Measurements from ENCODE around the gene FERMT1. TPM values are rescaled to one million over a fixed set of nuclear protein-coding genes. Genes with fewer than 3 reads are reported as not detected.

Gene FERMT1
- polyA plus RNA-seq, 3 donors = not detected

DNA sequence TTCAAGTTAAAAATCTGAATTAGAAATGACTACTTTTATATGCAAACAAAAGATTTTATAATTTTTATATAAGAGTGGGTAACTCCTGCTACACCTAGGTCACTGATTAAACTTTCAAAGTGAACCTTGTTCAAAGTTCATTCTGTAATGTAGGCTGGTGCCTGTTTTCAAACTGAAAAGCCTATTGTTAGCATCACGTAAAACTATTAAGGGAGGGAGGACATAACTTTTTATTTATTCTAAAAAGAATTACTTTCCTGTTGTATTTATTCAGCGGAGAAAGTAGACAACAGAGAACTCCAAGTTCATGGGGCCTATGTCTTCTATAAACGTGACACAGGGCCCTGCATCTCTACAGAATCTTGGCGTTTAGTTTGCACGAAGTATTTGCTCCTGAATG lies 27.4 kb downstream of the FERMT1 start:
- WGBS (ENCODE audit: insufficient coverage) = 100% methylated on average over 1 of the region's 5 CpGs
- no peak overlapping the region for H3K4me3 Mint-ChIP-seq
- intact Hi-C loops (cut with micrococcal nuclease) = no loop called here

GRCh38 chr20:6094565-6094964 lies 28.3 kb downstream of the FERMT1 start:
- H3K4me1 ChIP-seq (ENCODE audit: control insufficient read depth in 1 of 2, insufficient read depth in 2 of 2, low read length in 2 of 2) = peaks cover 0 to 4% of the 10 kb centered on the region in 2 donors
- WGBS (ENCODE audit: insufficient coverage) = no CpG with 5 or more reads among the region's 4 CpGs
- H3K27ac Mint-ChIP-seq = no peak overlapping the region

More for the DNA sequence above, 27.4 kb downstream of the FERMT1 start:
- Histone ChIP-seq H3K27me3 (ENCODE audit: control insufficient read depth in 2 of 2, insufficient read depth in 2 of 2, low read length in 2 of 2) (no peaks in the 10 kb centered on the region), H3K9ac (ENCODE audit: insufficient read depth, low read length, poor library complexity, severe bottlenecking) (no peak overlapping the region), H3K9me3 (replicated peaks in 1 of 2; ENCODE audit: control insufficient read depth in 1 of 2, insufficient read depth in 1 of 2, low read length in 2 of 2) (no peaks in the 10 kb centered on the region), H3K4me3 (replicated peaks in 1 of 3; ENCODE audit: low read depth in 2 of 3, low read length in 3 of 3) (no peak overlapping the region), H3K79me2 (ENCODE audit: insufficient read depth, low read length) (no peaks in the 10 kb centered on the region), H3K27ac (ENCODE audit: low read depth in 1 of 2, low read length in 2 of 2) (no peak overlapping the region), H3K4me2 (replicated peaks; ENCODE audit: extremely low read depth, low read length, poor library complexity, severe bottlenecking) (no peak overlapping the region), H2AFZ (ENCODE audit: insufficient read depth, low read depth, low read length, poor library complexity, severe bottlenecking) (no peak overlapping the region), H3K36me3 (replicated peaks in 1 of 2; ENCODE audit: control insufficient read depth in 1 of 2, insufficient read depth in 2 of 2, low read length in 2 of 2) (no peaks in the 10 kb centered on the region), H4K20me1 (ENCODE audit: insufficient read depth, low read length) (no peaks in the 10 kb centered on the region), H3K4me1 (ENCODE audit: control insufficient read depth in 1 of 2, insufficient read depth in 2 of 2, low read length in 2 of 2) (peaks cover 4 to 7% of the 10 kb centered on the region in 2 donors)
- H3K27me3 Mint-ChIP-seq (ENCODE audit: low read depth in 3 of 3) = no peaks in the 10 kb centered on the region
- H3K36me3 Mint-ChIP-seq = no peaks in the 10 kb centered on the region
- no peak for DNase-seq
- peaks cover 33% of the 10 kb centered on the region for H3K4me1 Mint-ChIP-seq
- H3K27ac Mint-ChIP-seq = no peak overlapping the region
- TF ChIP-seq, protein P1, sequence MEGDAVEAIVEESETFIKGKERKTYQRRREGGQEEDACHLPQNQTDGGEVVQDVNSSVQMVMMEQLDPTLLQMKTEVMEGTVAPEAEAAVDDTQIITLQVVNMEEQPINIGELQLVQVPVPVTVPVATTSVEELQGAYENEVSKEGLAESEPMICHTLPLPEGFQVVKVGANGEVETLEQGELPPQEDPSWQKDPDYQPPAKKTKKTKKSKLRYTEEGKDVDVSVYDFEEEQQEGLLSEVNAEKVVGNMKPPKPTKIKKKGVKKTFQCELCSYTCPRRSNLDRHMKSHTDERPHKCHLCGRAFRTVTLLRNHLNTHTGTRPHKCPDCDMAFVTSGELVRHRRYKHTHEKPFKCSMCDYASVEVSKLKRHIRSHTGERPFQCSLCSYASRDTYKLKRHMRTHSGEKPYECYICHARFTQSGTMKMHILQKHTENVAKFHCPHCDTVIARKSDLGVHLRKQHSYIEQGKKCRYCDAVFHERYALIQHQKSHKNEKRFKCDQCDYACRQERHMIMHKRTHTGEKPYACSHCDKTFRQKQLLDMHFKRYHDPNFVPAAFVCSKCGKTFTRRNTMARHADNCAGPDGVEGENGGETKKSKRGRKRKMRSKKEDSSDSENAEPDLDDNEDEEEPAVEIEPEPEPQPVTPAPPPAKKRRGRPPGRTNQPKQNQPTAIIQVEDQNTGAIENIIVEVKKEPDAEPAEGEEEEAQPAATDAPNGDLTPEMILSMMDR (IDR thresholded peaks at IDR 0.05) = no peak
- no peaks in the 10 kb centered on the region for H3K9me3 Mint-ChIP-seq

More at GRCh38 chr20:6094565-6094964, 28.3 kb downstream of the FERMT1 start:
- no peak overlapping the region for H3K4me2 ChIP-seq (replicated peaks; ENCODE audit: extremely low read depth, low read length, poor library complexity, severe bottlenecking)
- no peak overlapping the region for H3K4me3 Mint-ChIP-seq
- no peaks in the 10 kb centered on the region for H3K79me2 ChIP-seq (ENCODE audit: insufficient read depth, low read length)
- peaks cover 0 to 2% (median 0%) of the 10 kb centered on the region in 3 donors for H3K27me3 Mint-ChIP-seq (ENCODE audit: low read depth in 3 of 3)
- no peaks in the 10 kb centered on the region for H3K9me3 ChIP-seq (replicated peaks in 1 of 2; ENCODE audit: control insufficient read depth in 1 of 2, insufficient read depth in 1 of 2, low read length in 2 of 2)
- TF ChIP-seq, protein P1 (IDR thresholded peaks at IDR 0.05) = no peak
- no peak overlapping the region for H3K27ac ChIP-seq (ENCODE audit: low read depth in 1 of 2, low read length in 2 of 2)
- H3K4me1 Mint-ChIP-seq = peaks cover 27% of the 10 kb centered on the region
- H3K9ac ChIP-seq (ENCODE audit: insufficient read depth, low read length, poor library complexity, severe bottlenecking) = no peak overlapping the region
- H3K36me3 Mint-ChIP-seq = no peaks in the 10 kb centered on the region
- H3K4me3 ChIP-seq (replicated peaks in 1 of 3; ENCODE audit: low read depth in 2 of 3, low read length in 3 of 3) = no peak overlapping the region
- DNase-seq = no peak
- no peaks in the 10 kb centered on the region for H3K27me3 ChIP-seq (ENCODE audit: control insufficient read depth in 2 of 2, insufficient read depth in 2 of 2, low read length in 2 of 2)
- no peaks in the 10 kb centered on the region for H4K20me1 ChIP-seq (ENCODE audit: insufficient read depth, low read length)
- intact Hi-C loops (cut with micrococcal nuclease) = no loop called here
- no peak overlapping the region for H2AFZ ChIP-seq (ENCODE audit: insufficient read depth, low read depth, low read length, poor library complexity, severe bottlenecking)
- H3K9me3 Mint-ChIP-seq = no peaks in the 10 kb centered on the region
- H3K36me3 ChIP-seq (replicated peaks in 1 of 2; ENCODE audit: control insufficient read depth in 1 of 2, insufficient read depth in 2 of 2, low read length in 2 of 2) = no peaks in the 10 kb centered on the region
